ENCODE results near the gene ZBED1. TPM values are rescaled to one million over a fixed set of nuclear protein-coding genes. Genes with fewer than 3 reads are reported as not detected.
"Not testable (repeated sequence)": the region's sequence is repeated elsewhere in the genome, so short reads cannot be mapped to it uniquely, and the experiment has no call there.

Gene ZBED1
- total and polyA plus RNA-seq, 2 donors (not counting 3 experiments of a cell fraction or from before 2014, with no cell fraction given) = 24.6 to 46.5 TPM

DNA sequence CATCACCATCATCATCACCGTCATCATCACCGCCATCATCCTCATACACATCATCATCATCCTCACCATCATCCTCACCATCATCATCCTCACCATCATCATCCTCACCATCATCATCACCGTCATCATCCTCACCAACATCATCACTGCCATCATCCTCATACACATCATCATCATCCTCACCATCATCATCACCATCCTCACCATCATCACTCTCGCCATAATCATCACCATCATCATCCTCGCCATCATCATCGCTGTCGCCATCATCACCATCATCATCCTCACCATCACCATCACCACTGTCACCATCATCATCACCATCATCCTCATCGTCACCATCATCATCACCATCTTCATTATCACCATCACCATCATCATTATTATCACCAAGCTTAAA is 19.8 kb upstream of the ZBED1 start:
- no peaks in the 10 kb centered on the region for H3K9me3 ChIP-seq (replicated peaks; ENCODE audit: control insufficient read depth, insufficient read depth, low read length)
- H3K4me2 ChIP-seq (ENCODE audit: insufficient read depth, low read length) = no peak overlapping the region
- H3K4me1 ChIP-seq (ENCODE audit: control insufficient read depth, extremely low read depth, insufficient read depth, low read length) = no peaks in the 10 kb centered on the region
- H3K27ac ChIP-seq (ENCODE audit: insufficient read depth, low read depth, low read length) = no peak overlapping the region
- no peak overlapping the region for H2AFZ ChIP-seq (ENCODE audit: low read depth, low read length)
- no peaks in the 10 kb centered on the region for H3K36me3 ChIP-seq (ENCODE audit: control insufficient read depth in 2 of 2, extremely low read depth in 1 of 2, insufficient read depth in 2 of 2, low read length in 2 of 2)
- FAIRE-seq (no peak), DNase-seq (ENCODE audit: low read depth, low spot score) (no peak)
- intact Hi-C loops (cut with micrococcal nuclease) = no loop called here
- H3K27me3 ChIP-seq (ENCODE audit: control insufficient read depth in 2 of 2, insufficient read depth in 2 of 2, low read length in 2 of 2) = no peaks in the 10 kb centered on the region
- H3K4me3 ChIP-seq (replicated peaks in 1 of 3; ENCODE audit: insufficient read depth in 1 of 3, low read depth in 1 of 3, low read length in 3 of 3) = no peak overlapping the region
- dilution Hi-C loops (cut with MboI; ENCODE audit: extremely low pct_ligation_motif_present, low sequenced_read_pairs) = no loop called here
- TF ChIP-seq CTCF (IDR thresholded peaks at IDR 0.05; ENCODE audit: extremely low read depth in 1 of 2, insufficient read depth in 1 of 2, low read depth in 1 of 2, low read length in 2 of 2) (no peak), MAX (IDR thresholded peaks at IDR 0.05; ENCODE audit: insufficient read depth, insufficient read length) (no peak), POLR2A (IDR thresholded peaks at IDR 0.05; ENCODE audit: low read depth, low read length) (no peak), JUN (IDR thresholded peaks at IDR 0.05; ENCODE audit: borderline replicate concordance, insufficient read depth, insufficient read length, low read depth) (no peak), GATA2 (IDR thresholded peaks at IDR 0.05; ENCODE audit: insufficient read depth, insufficient read length, low read depth, low read length) (no peak), POLR2AphosphoS5 (IDR thresholded peaks at IDR 0.05; ENCODE audit: insufficient read depth, low read depth, low read length) (no peak), FOS (IDR thresholded peaks at IDR 0.05; ENCODE audit: borderline replicate concordance, insufficient read depth, low read length) (no peak), EZH2 (IDR thresholded peaks at IDR 0.05; ENCODE audit: borderline replicate concordance, low read depth, low read length, severe bottlenecking) (no peak)
- no peak overlapping the region for H3K9ac ChIP-seq (replicated peaks; ENCODE audit: extremely low read depth, insufficient read depth, low read length)
- CTCF ChIA-PET = no interaction called here
- POLR2A ChIA-PET = no interaction called here
- no peaks in the 10 kb centered on the region for H4K20me1 ChIP-seq (replicated peaks; ENCODE audit: control insufficient read depth, extremely low read depth, insufficient read depth, low read length)
- H3K9me1 ChIP-seq (replicated peaks; ENCODE audit: control insufficient read depth, extremely low read depth, insufficient read depth, low read length) = no peaks in the 10 kb centered on the region
- H3K79me2 ChIP-seq (ENCODE audit: control insufficient read depth, insufficient read depth, low read length) = no peaks in the 10 kb centered on the region
- no TSS peak for BruUV-seq (replicated peaks)

DNA sequence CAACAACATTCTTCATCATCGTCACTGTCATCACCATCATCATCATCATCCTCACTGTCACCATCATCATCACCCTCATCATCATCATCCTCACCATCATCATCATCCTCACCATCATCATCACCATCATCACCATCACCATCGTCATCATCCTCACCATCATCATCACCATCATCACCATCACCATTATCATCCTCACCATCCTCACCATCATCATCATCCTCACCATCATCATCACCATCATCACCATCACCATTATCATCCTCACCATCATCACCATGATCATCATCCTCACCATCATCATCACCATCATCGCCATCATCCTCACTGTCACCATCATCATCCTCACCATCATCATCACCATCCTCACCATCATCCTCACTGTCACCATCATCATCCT is 18.9 kb upstream of the ZBED1 start:
- H2AFZ ChIP-seq (ENCODE audit: low read depth, low read length); BruUV-seq (replicated peaks); dilution Hi-C loops (cut with MboI; ENCODE audit: extremely low pct_ligation_motif_present, low sequenced_read_pairs); H3K4me3 ChIP-seq (replicated peaks in 1 of 3; ENCODE audit: insufficient read depth in 1 of 3, low read depth in 1 of 3, low read length in 3 of 3); H3K79me2 ChIP-seq (ENCODE audit: control insufficient read depth, insufficient read depth, low read length); H3K4me2 ChIP-seq (ENCODE audit: insufficient read depth, low read length); H3K36me3 ChIP-seq (ENCODE audit: control insufficient read depth in 2 of 2, extremely low read depth in 1 of 2, insufficient read depth in 2 of 2, low read length in 2 of 2); intact Hi-C loops (cut with micrococcal nuclease); POLR2A ChIA-PET; H3K4me1 ChIP-seq (ENCODE audit: control insufficient read depth, extremely low read depth, insufficient read depth, low read length); H3K9me3 ChIP-seq (replicated peaks; ENCODE audit: control insufficient read depth, insufficient read depth, low read length); DNase-seq (ENCODE audit: low read depth, low spot score); FAIRE-seq; H3K27ac ChIP-seq (ENCODE audit: insufficient read depth, low read depth, low read length); H3K27me3 ChIP-seq (ENCODE audit: control insufficient read depth in 2 of 2, insufficient read depth in 2 of 2, low read length in 2 of 2); CTCF ChIA-PET; H4K20me1 ChIP-seq (replicated peaks; ENCODE audit: control insufficient read depth, extremely low read depth, insufficient read depth, low read length); H3K9ac ChIP-seq (replicated peaks; ENCODE audit: extremely low read depth, insufficient read depth, low read length); H3K9me1 ChIP-seq (replicated peaks; ENCODE audit: control insufficient read depth, extremely low read depth, insufficient read depth, low read length): not testable (repeated sequence)

Data from endothelial cell of umbilical vein (primary cell).